Panc1 (cell line): ENCODE results near the gene QRICH2. TPM values are rescaled to one million over a fixed set of nuclear protein-coding genes. Genes with fewer than 3 reads are reported as not detected.

Source experiments
- ATAC-seq: fragments of 200-7000 bp; cut with Tn5 transposase; 2 replicates; pipeline ENCODE4 v1.9.1; 2020; ENCODE audit warnings: mild to moderate bottlenecking, moderate library complexity
- BruUV-seq: library from RNA; stranded (reverse); fragments of 400-500 nt; replicated peaks from 2 replicates; lab custom pipeline; 2021; lab: Mats Ljungman, UMichigan
- CTCF ChIA-PET: fragments of 300-600 bp; sonication (Branson Sonifier 250); formaldehyde crosslinking; loops from one replicate; lab custom pipeline; 2022; ENCODE audit warnings: antibody characterized with exemption; lab: Charles Lee
- POLR2A ChIA-PET: fragments of 300-600 bp; sonication (Branson Sonifier 250); formaldehyde crosslinking; loops from one replicate; lab custom pipeline; 2022; ENCODE audit warnings: antibody characterized with exemption; lab: Charles Lee
- DNase-seq: peaks from one replicate; pipeline ENCODE4 v3.0.0-alpha.2; 2010; ENCODE audit warnings: low read depth, low spot score
- H3K27ac ChIP-seq: 2 replicates; pipeline ENCODE4 v1.5.1; 2011; ENCODE audit warnings: mild to moderate bottlenecking, low read length, inconsistent platforms
- H3K27me3 ChIP-seq: fragments of 200-500 bp; sonication (Bioruptor generic); 2 replicates; pipeline ENCODE4 v1.6.0; 2014; ENCODE audit warnings: low read length, inconsistent platforms; ENCODE audit not compliant: control insufficient read depth, insufficient read depth
- H3K36me3 ChIP-seq: fragments of 200-500 bp; sonication (Bioruptor generic); 2 replicates; pipeline ENCODE4 v1.5.1; 2014; ENCODE audit warnings: inconsistent platforms, mild to moderate bottlenecking, low read length, moderate library complexity; ENCODE audit not compliant: control insufficient read depth, insufficient read depth
- H3K4me1 ChIP-seq: 2 replicates; pipeline ENCODE4 v1.5.1; 2011; ENCODE audit warnings: inconsistent platforms, mild to moderate bottlenecking, low read length, moderate library complexity; ENCODE audit not compliant: control insufficient read depth, insufficient read depth
- H3K4me3 ChIP-seq, 2 experiments: 2 replicates each; pipeline ENCODE4 v1.5.1; 2011 to 2012; ENCODE audit warnings: low read depth in 2 of 2, low read length in 2 of 2, mild to moderate bottlenecking in 2 of 2, inconsistent platforms in 1 of 2, moderate library complexity in 1 of 2
- H3K9me3 ChIP-seq: fragments of 200-500 bp; sonication (Bioruptor generic); 2 replicates; pipeline ENCODE4 v1.5.1; 2014; ENCODE audit warnings: low read depth, mild to moderate bottlenecking, inconsistent platforms, low read length, moderate library complexity; ENCODE audit not compliant: control insufficient read depth, insufficient read depth
- POLR2AphosphoS5 ChIP-seq: IDR thresholded peaks from 2 replicates; pipeline ENCODE4 v1.6.1; 2012; ENCODE audit warnings: mild to moderate bottlenecking, low read depth, low read length, moderate library complexity
- SIN3A ChIP-seq: IDR thresholded peaks from 2 replicates; pipeline ENCODE4 v1.6.1; 2012; ENCODE audit warnings: low read depth, mild to moderate bottlenecking, low read length, moderate library complexity, borderline replicate concordance; ENCODE audit not compliant: insufficient read depth
- TCF7L2 ChIP-seq: IDR thresholded peaks from 2 replicates; pipeline ENCODE4 v1.6.1; 2011; ENCODE audit warnings: mild to moderate bottlenecking, low read depth, low read length, inconsistent platforms
- in situ Hi-C: cut with HindIII; loops from 2 replicates; pipeline ENCODE4 v1.10.0; 2016; ENCODE audit warnings: low sequenced_read_pairs, low pct_unique_long_range_greater_than_20kb
- intact Hi-C: fragments of 100-400 bp; cut with micrococcal nuclease; formaldehyde crosslinking; loops from one replicate; pipeline ENCODE4 v1.10.0; 2022; ENCODE audit not compliant: unreplicated experiment
- total RNA-seq: library from RNA; stranded (reverse); gene quantifications from one replicate; pipeline ENCODE4 v1.2.1, GENCODE V29; 2021; ENCODE audit not compliant: unreplicated experiment
- TF ChIP-seq, protein P1 (sequence below): fragments of 450-650 bp; IDR thresholded peaks from 2 replicates; pipeline ENCODE4 v1.5.1; 2017; ENCODE audit warnings: mild to moderate bottlenecking
- TF ChIP-seq, protein P2 (sequence below), 2 experiments: IDR thresholded peaks; 2 replicates each; pipeline ENCODE4 v1.6.1; 2011 to 2012; ENCODE audit warnings: low read depth in 2 of 2, control low read depth in 1 of 2, low read length in 1 of 2, mild to moderate bottlenecking in 1 of 2, moderate library complexity in 1 of 2; ENCODE audit not compliant: insufficient read depth in 1 of 2

Gene QRICH2
- total RNA-seq, 1 experiment from 2014 or later, result 0.92 TPM

DNA sequence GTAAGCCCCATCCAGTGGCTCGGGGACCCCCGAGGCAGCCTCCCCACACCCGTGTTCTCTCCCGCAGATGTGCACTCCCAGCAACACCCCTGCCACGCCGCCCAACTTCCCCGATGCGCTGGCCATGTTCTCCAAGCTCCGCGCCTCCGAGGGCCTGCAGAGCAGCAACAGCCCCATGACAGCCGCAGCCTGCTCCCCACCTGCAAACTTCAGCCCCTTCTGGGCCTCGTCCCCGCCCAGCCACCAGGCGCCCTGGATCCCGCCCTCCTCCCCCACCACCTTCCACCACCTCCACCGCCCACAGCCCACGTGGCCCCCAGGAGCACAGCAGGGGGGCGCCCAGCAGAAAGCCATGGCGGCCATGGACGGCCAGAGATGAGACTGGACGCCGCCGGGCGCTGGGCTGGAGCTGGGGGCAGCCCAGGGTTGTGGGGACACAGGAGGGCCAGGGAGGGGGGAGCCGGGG lies 37.9 kb downstream of the QRICH2 start:
- CTCF ChIA-PET, result no interaction called here
- intact Hi-C loops, result no loop called here
- DNase-seq, result no peak
- Histone ChIP-seq H3K27me3 (no peaks in the 10 kb centered on the region), H3K4me1 (peaks cover 42% of the 10 kb centered on the region), H3K4me3 (no peak overlapping the region), H3K9me3 (no peaks in the 10 kb centered on the region), H3K36me3 (no peaks in the 10 kb centered on the region; the same call in 1 of the 2 replicates), H3K27ac (no peak overlapping the region)
- ATAC-seq, result no peak
- TF ChIP-seq, protein P1, sequence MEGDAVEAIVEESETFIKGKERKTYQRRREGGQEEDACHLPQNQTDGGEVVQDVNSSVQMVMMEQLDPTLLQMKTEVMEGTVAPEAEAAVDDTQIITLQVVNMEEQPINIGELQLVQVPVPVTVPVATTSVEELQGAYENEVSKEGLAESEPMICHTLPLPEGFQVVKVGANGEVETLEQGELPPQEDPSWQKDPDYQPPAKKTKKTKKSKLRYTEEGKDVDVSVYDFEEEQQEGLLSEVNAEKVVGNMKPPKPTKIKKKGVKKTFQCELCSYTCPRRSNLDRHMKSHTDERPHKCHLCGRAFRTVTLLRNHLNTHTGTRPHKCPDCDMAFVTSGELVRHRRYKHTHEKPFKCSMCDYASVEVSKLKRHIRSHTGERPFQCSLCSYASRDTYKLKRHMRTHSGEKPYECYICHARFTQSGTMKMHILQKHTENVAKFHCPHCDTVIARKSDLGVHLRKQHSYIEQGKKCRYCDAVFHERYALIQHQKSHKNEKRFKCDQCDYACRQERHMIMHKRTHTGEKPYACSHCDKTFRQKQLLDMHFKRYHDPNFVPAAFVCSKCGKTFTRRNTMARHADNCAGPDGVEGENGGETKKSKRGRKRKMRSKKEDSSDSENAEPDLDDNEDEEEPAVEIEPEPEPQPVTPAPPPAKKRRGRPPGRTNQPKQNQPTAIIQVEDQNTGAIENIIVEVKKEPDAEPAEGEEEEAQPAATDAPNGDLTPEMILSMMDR, result no peak
- TF ChIP-seq TCF7L2 (no peak), SIN3A (no peak), POLR2AphosphoS5 (no peak)
- TF ChIP-seq, protein P2, sequence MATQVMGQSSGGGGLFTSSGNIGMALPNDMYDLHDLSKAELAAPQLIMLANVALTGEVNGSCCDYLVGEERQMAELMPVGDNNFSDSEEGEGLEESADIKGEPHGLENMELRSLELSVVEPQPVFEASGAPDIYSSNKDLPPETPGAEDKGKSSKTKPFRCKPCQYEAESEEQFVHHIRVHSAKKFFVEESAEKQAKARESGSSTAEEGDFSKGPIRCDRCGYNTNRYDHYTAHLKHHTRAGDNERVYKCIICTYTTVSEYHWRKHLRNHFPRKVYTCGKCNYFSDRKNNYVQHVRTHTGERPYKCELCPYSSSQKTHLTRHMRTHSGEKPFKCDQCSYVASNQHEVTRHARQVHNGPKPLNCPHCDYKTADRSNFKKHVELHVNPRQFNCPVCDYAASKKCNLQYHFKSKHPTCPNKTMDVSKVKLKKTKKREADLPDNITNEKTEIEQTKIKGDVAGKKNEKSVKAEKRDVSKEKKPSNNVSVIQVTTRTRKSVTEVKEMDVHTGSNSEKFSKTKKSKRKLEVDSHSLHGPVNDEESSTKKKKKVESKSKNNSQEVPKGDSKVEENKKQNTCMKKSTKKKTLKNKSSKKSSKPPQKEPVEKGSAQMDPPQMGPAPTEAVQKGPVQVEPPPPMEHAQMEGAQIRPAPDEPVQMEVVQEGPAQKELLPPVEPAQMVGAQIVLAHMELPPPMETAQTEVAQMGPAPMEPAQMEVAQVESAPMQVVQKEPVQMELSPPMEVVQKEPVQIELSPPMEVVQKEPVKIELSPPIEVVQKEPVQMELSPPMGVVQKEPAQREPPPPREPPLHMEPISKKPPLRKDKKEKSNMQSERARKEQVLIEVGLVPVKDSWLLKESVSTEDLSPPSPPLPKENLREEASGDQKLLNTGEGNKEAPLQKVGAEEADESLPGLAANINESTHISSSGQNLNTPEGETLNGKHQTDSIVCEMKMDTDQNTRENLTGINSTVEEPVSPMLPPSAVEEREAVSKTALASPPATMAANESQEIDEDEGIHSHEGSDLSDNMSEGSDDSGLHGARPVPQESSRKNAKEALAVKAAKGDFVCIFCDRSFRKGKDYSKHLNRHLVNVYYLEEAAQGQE (IDR thresholded peaks at IDR 0.05; ENCODE audit: insufficient read depth in 1 of 2, low read depth in 2 of 2, low read length in 1 of 2), result no peak
- POLR2A ChIA-PET, result interaction anchor here (0.6 kb wide), 2 partner anchors 106 to 271 kb away, joined by 3 to 5 read pairs; no protein-coding TSS in a partner anchor
- in situ Hi-C loops, result no loop called here
- BruUV-seq, result no TSS peak

DNA sequence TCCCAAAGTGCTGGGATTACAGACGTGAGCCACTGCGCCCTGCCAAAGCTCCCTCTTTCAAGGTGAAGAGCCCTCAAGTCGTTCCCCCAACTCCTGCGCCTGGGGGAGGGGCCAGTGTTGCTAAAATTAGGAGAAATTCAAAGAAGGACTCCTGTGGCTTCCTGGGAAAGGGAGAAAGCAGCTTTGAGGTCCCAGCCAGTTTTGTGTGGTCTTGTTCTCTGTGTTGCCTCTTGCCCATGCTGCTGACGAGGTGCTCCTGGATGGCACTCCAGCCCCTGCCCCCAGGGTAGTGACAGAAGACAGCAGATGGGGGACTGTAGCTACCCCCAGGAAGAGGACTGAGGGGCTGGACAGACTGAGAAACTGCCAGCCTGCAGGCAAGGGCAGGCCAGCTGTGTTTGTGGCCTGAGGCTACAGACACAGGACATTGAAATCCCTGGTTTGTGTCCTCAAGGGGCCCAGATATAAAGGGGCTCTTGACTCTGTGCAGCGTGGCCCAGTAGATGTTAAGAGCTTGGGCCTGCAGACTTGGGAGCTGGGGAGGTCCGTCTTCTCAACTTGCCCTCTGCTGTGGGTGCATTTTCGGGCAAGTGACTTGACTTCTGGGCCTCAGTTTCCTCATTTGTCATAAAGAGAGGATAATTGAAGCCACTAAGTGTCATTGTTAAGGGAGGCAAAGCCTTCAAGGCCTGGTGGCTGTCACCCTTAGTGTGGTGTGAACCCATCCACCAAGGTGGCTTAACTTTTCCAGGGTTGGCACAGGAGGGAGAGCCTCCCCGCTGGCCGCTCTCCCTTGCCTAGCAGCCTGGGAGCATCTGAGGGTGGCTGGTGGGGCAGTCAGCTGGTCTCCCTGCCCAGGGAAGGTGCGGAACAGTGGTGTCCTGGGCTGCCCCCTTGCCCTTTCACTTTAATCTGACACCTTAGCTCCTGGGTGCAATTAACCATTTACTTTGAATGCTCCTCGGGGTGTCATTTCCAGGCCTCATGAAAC lies 38.8 kb downstream of the QRICH2 start:
- TF ChIP-seq SIN3A, result no peak
- no peak for TF ChIP-seq POLR2AphosphoS5
- no peak for TF ChIP-seq TCF7L2
- TF ChIP-seq, protein P2 (IDR thresholded peaks at IDR 0.05; ENCODE audit: insufficient read depth in 1 of 2, low read depth in 2 of 2, low read length in 1 of 2), result no peak
- TF ChIP-seq, protein P1, result no peak
- in situ Hi-C loops (no loop called here), intact Hi-C loops (no loop called here)
- no peaks in the 10 kb centered on the region for H3K9me3 ChIP-seq
- DNase-seq, result no peak
- CTCF ChIA-PET, result interaction anchor here (0.5 to 1.8 kb wide), 6 partner anchors 10 to 148 kb away, joined by 3 to 8 read pairs (median 4); no protein-coding TSS in a partner anchor
- no TSS peak for BruUV-seq
- peak overlapping the region; percentile 58 for H3K27ac ChIP-seq
- H3K36me3 ChIP-seq, result no peaks in the 10 kb centered on the region; the same call in 1 of the 2 replicates
- no peak overlapping the region for H3K4me3 ChIP-seq
- ATAC-seq, result no peak
- POLR2A ChIA-PET, result interaction anchor here (0.6 to 0.7 kb wide), 5 partner anchors 21 to 331 kb away, joined by 3 to 9 read pairs (median 6); partner anchors contain the start of gene EVPL
- H3K4me1 ChIP-seq, result peaks cover 42% of the 10 kb centered on the region
- H3K27me3 ChIP-seq, result no peaks in the 10 kb centered on the region
